Loucy (cell line): ENCODE measurements around the gene RNLS.

Source experiments
- EZH2phosphoT487 ChIP-seq: fragments of 200-600 bp; IDR thresholded peaks from 2 replicates; pipeline ENCODE4 v1.6.1; 2018; ENCODE audit warnings: antibody characterized with exemption, mild to moderate bottlenecking, moderate library complexity, borderline replicate concordance
- TF ChIP-seq, protein P1 (sequence below): fragments of 200-600 bp; sonication (generic); conservative IDR thresholded peaks from 2 replicates; pipeline ENCODE4 v1.5.1; 2014; ENCODE audit warnings: mild to moderate bottlenecking, antibody characterized with exemption, low read length

DNA sequence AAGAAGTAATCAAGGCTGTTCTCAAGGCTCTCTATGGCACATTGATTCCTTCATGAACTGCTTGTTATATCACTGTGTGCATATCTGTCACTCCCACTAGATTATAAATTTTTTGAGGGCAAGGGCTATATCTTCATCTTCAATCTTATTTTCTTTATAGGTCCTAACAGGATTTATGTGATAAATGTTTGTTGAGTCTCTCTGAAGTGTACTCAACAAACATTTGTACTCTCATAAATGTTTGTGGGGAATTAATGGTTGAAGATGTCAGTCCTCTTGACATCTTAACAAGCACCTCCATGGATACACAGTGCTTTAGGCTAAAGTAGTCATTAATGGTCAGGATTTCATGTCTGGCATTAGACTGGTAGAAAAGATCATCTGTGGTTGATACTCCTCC, 143.2 kb downstream of the RNLS start:
- TF ChIP-seq, protein P1, sequence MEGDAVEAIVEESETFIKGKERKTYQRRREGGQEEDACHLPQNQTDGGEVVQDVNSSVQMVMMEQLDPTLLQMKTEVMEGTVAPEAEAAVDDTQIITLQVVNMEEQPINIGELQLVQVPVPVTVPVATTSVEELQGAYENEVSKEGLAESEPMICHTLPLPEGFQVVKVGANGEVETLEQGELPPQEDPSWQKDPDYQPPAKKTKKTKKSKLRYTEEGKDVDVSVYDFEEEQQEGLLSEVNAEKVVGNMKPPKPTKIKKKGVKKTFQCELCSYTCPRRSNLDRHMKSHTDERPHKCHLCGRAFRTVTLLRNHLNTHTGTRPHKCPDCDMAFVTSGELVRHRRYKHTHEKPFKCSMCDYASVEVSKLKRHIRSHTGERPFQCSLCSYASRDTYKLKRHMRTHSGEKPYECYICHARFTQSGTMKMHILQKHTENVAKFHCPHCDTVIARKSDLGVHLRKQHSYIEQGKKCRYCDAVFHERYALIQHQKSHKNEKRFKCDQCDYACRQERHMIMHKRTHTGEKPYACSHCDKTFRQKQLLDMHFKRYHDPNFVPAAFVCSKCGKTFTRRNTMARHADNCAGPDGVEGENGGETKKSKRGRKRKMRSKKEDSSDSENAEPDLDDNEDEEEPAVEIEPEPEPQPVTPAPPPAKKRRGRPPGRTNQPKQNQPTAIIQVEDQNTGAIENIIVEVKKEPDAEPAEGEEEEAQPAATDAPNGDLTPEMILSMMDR, result no peak
- no peak for TF ChIP-seq EZH2phosphoT487
